GM12875 (cell line): ENCODE measurements around the gene ARF3.

Source experiments
- H3K4me3 ChIP-seq: one replicate; pipeline ENCODE4 v1.5.1; 2011; ENCODE audit warnings: low read depth, low read length, control low read depth
- TF ChIP-seq, protein P1 (sequence below): IDR thresholded peaks from 2 replicates; pipeline ENCODE4 v1.5.1; 2011; ENCODE audit warnings: low read depth, mild to moderate bottlenecking, control low read depth, inconsistent platforms, low read length, moderate library complexity, borderline replicate concordance; ENCODE audit not compliant: insufficient read depth

The ARF3 gene

DNA sequence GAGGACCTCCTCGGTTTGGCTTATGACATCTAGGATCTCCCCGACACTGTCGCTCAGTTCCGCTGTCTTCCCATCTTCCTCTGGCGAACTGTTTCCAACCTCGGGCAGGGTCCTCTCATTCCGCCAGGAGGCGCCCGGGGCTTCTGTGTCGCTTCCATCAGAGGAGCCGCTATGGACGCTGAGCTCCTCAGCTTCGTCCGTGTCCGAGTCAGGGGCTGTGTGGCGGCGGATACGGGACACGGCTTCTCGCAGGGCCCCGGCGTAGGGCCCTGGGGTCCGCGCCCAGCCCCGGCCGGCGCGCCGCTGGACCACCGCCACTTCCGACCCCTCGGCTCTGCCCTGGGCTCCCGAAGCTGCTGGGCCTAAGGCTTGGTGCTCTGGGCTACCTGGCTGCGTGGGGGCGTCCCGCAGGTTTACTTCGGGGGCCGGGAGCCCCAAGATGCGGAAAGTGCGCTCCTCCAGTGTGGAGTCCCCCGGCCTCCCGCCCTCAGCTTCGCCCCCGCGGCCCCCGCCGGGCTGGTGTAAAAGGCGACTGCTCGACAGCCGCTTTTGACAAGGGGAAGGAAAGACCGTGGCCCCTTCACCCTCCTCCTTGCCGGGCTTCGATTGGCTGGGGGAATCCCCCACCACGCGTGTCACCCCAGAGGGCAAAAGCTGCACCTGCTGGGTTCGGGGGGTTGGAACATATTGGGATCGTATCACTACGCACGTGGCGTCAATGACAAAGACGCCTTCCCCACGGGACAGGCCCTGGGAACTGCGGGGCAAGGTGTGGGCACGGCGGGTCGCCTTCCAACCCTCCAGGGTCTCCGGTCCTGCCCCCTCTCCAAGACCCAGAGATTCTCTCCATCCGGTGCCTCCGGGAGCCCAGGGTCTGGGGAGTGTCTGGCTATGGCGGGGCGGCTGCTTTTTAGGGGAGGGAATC, 39.8 kb upstream of the ARF3 start:
- peak overlapping the region; percentile 76 for H3K4me3 ChIP-seq
- TF ChIP-seq, protein P1, sequence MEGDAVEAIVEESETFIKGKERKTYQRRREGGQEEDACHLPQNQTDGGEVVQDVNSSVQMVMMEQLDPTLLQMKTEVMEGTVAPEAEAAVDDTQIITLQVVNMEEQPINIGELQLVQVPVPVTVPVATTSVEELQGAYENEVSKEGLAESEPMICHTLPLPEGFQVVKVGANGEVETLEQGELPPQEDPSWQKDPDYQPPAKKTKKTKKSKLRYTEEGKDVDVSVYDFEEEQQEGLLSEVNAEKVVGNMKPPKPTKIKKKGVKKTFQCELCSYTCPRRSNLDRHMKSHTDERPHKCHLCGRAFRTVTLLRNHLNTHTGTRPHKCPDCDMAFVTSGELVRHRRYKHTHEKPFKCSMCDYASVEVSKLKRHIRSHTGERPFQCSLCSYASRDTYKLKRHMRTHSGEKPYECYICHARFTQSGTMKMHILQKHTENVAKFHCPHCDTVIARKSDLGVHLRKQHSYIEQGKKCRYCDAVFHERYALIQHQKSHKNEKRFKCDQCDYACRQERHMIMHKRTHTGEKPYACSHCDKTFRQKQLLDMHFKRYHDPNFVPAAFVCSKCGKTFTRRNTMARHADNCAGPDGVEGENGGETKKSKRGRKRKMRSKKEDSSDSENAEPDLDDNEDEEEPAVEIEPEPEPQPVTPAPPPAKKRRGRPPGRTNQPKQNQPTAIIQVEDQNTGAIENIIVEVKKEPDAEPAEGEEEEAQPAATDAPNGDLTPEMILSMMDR = peak; percentile 88

DNA sequence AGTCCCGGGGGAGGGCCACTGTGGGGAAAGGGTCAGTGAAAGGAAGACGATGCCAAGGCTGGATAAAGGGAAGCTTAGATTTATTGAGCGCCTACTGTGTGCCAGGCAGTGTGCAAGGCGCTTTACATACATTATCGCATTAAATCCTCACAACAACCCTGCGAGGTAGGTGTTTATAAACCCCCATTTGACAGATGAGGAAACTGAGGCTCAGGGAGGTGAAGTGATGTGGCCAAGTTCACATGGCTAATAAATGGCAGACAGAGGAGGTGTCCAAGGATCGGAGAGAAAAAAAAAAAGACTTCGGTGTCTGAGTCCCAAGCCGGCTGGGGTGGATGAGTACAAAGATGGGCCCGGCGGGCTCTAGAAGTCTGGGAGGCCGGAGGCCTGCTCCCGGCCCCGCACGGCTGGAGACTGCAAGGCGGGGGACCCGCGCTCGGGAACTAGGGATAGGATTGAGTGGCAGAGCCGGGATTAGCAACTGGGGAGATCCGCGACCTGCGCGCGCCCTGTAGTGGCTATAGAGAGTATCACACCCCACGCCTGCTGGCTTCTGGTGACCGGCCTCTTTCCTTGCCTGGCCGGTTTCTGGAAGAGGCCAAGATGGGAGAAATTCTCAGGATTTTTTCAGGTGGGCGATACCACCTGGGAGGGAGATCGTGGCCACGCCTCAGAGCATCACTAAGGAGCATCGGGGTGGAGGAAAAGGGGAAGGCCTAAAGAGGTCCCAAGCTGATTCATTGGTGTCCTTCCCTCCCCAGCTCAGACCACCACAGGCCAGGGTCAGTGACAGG, 38.0 kb upstream of the ARF3 start:
- no peak overlapping the region for H3K4me3 ChIP-seq
- TF ChIP-seq, protein P1 = peak; percentile 93

DNA sequence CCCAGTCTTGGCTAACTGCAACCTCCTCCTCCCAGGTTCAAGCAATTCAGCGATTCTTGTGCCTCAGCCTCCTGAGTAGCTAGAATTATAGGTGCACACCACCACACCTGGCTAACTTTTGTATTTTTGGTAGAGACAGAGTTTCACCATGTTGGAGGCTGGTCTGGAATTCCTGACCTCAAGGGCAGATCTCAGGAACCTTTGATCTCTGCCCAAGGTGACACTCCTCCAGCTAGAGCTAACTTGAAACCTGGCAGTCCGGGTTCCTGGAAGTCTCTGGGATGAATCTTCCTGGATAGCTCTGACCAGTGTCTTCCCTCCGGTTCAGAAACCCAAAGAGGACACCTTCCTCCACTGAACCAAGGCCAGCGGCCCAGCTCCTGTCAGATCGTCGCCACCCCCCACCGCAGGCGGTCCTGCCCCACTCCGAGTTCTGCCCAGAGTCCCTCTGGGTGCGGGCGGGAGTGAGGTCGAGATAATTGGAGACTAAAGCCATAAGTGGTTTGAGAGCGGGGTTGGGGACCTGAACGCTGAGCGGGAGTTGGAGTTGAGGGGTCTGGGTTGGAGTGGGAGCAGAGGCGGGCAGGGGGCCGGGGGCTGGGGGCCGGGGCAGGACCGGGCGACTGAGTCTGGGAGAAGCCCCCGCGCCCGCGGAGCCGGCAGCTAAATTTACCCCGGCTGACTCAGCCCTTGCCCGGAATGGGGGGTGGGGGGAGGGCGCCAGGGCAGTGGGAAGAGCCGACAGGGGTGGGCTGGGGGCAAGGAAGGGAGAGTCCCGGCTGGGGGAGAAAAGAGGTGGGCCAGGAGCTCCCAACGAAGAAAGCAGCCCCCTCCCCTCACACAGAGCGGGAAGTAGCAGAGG, 37.2 kb upstream of the ARF3 start:
- TF ChIP-seq, protein P1 = no peak

DNA sequence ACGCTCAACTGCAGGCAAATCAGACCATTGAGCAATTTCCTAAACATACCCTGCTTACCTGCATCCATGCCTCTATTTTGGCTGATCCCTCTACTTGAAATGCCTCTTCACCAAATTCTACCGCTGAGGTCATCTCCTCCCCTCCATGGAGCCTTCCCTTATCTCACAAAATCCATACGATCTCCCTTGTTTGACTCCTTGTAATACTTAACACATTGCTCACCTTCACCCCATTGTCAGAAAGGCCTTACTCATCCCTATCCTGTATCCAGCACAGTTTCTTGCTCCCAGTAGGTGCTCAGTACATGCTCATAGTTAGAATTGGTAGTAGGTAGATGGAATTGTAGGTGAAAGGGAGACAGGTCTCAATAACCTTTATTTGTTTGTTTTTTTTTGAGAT, 36.5 kb upstream of the ARF3 start:
- TF ChIP-seq, protein P1 = no peak
- no peak overlapping the region for H3K4me3 ChIP-seq

More for the DNA sequence above, 37.2 kb upstream of the ARF3 start:
- H3K4me3 ChIP-seq = no peak overlapping the region

DNA sequence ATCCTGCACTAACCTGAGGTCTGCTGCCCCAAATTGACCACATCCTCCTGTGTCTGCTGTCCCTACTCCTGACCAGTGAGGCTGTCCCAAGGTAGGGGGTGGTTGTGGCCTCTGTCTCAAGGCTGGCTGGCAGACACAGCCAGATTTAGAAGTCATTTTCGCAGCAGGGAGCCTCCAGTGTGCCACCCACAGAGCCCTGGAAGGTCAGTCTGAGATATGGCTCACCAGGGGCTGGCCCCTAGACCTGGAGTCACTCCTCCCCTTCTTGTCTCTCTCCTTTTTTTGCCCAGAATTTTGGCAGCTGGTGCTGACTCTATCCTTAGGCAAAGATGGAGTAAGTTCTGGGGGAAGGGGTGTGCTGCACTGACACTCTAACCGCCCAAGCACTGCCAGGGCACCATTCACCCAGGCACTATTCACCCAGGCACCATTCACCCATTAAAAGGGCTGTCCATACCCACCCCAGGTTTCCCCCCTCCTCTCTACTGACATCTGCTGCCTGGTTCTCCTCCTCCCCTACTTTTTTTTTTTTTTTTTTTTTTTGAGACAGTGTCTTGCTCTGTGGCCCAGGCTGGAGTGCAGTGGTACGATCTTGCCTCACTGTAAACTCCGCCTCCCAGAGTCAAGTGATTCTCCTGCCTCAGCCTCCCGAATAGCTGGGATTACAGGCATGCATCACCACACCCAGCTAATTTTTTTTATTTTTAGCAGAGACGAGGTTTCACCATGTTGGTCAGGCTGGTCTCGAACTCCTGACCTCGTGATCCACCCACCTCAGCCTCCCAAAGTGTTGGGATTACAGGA, 34.2 kb upstream of the ARF3 start:
- TF ChIP-seq, protein P1 = no peak
- no peak overlapping the region for H3K4me3 ChIP-seq

DNA sequence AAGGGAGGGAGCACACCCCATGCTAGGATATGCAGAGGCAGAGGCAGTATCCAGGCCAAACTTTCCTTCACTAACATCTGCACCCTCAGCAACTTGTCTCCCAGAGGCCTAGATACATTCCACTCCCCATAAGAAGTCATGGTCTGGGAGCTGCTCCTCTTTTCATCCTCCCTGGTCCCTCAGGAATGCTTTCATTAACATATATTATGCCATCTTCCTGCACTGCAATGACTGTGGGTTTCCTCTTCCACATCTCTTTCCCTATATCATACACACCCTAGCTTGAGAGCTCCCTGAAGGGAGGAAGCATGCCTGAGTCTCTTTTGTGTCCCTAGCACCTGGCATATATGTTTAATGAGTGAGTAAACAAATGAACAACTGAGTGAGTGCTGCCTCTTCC, 33.3 kb upstream of the ARF3 start:
- no peak overlapping the region for H3K4me3 ChIP-seq
- TF ChIP-seq, protein P1 = no peak
